Choroid plexus epithelial cell (primary cell): Measurements from ENCODE around the gene FGD5.

Source experiments
- DNase-seq: peaks from one replicate; pipeline ENCODE4 v3.0.0-alpha.2; 2010; ENCODE audit warnings: low read depth
- H3K4me3 ChIP-seq: 2 replicates; pipeline ENCODE4 v1.5.1; 2011; ENCODE audit warnings: low read depth, mild to moderate bottlenecking, control low read depth, low read length, moderate library complexity
- CTCF ChIP-seq: conservative IDR thresholded peaks from 2 replicates; pipeline ENCODE4 v1.5.1; 2011; ENCODE audit warnings: low read depth, mild to moderate bottlenecking, control low read depth, inconsistent platforms, low read length, moderate library complexity

FGD5 gene

GRCh38 chr3:14783480-14784086 is 35.2 kb upstream of the FGD5 start:
- TF ChIP-seq CTCF = no peak
- no peak for DNase-seq
- H3K4me3 ChIP-seq = no peak overlapping the region

GRCh38 chr3:14784087-14784681 is 34.6 kb upstream of the FGD5 start:
- no peak for DNase-seq
- H3K4me3 ChIP-seq = no peak overlapping the region
- TF ChIP-seq CTCF = no peak

GRCh38 chr3:14785207-14786155 is 33.3 kb upstream of the FGD5 start:
- no peak for TF ChIP-seq CTCF
- H3K4me3 ChIP-seq = no peak overlapping the region
- DNase-seq = no peak

GRCh38 chr3:14786369-14786768 is 32.4 kb upstream of the FGD5 start:
- TF ChIP-seq CTCF = no peak
- DNase-seq = no peak
- H3K4me3 ChIP-seq = no peak overlapping the region

GRCh38 chr3:14787630-14788029 is 31.1 kb upstream of the FGD5 start:
- H3K4me3 ChIP-seq = no peak overlapping the region
- DNase-seq = no peak
- TF ChIP-seq CTCF = no peak

GRCh38 chr3:14788644-14789043 is 30.1 kb upstream of the FGD5 start:
- DNase-seq = no peak
- TF ChIP-seq CTCF = no peak
- H3K4me3 ChIP-seq = no peak overlapping the region

GRCh38 chr3:14789221-14789620 is 29.5 kb upstream of the FGD5 start:
- no peak for DNase-seq
- no peak for TF ChIP-seq CTCF
- no peak overlapping the region for H3K4me3 ChIP-seq
